Peyer's patch (tissue), 4 donors: ENCODE data around the gene ENG. TPM values are rescaled to one million over a fixed set of nuclear protein-coding genes. Genes with fewer than 3 reads are reported as not detected.
A peak's percentile ranks its signal among the peaks of the same experiment; 100 is the strongest.

ENCODE experiments used
- DNase-seq, 3 donors: peaks; one replicate each; pipeline ENCODE4 v3.0.0-alpha.2; 2017 to 2019
- H3K27ac ChIP-seq, 4 donors: fragments of 200-600 bp; sonication (generic); one replicate each; pipeline ENCODE4 v1.5.1; 2016 to 2019
- H3K27me3 ChIP-seq, 2 donors: fragments of 200-600 bp; sonication (generic); one replicate each; pipeline ENCODE4 v1.5.1; 2019
- H3K36me3 ChIP-seq, 3 donors: fragments of 200-600 bp; sonication (generic); one replicate each; pipeline ENCODE4 v1.5.1; 2016 to 2019
- H3K4me1 ChIP-seq, 4 donors: fragments of 200-600 bp; sonication (generic); one replicate each; pipeline ENCODE4 v1.5.1; 2016 to 2019
- H3K4me3 ChIP-seq, 4 donors: fragments of 200-600 bp; sonication (generic); 1 replicate in 3 of 4; 2 replicates in 1 of 4; pipeline ENCODE4 v1.5.1; 2016 to 2019; ENCODE audit warnings: mild to moderate bottlenecking in 1 of 4
- H3K9me3 ChIP-seq, 4 donors: fragments of 200-600 bp; sonication (generic); one replicate each; pipeline ENCODE4 v1.5.1; 2016 to 2019; ENCODE audit warnings: mild to moderate bottlenecking in 1 of 4
- CTCF ChIP-seq, 6 experiments: fragments of 450-650 bp in 4 of 6; fragments of 200-600 bp in 2 of 6; sonication (generic) in 1 of 6; IDR thresholded peaks; one replicate each; pipeline ENCODE4 v1.5.1; 2017 to 2019; ENCODE audit warnings: antibody characterized with exemption in 6 of 6, mild to moderate bottlenecking in 3 of 6, moderate library complexity in 1 of 6
- POLR2A ChIP-seq, 2 donors: fragments of 450-650 bp; IDR thresholded peaks; one replicate each; pipeline ENCODE4 v1.5.1; 2017; ENCODE audit warnings: antibody characterized with exemption in 2 of 2, mild to moderate bottlenecking in 2 of 2, moderate library complexity in 2 of 2
- small RNA-seq, 2 donors: library from RNA; depleted of rRNA; stranded (forward); fragments of <200 nt; gene quantifications; one replicate each; pipeline ENCODE3, GENCODE V24; 2016
- total RNA-seq, 4 donors: library from RNA; depleted of rRNA; stranded (reverse); fragments of >200 nt; gene quantifications; one replicate each; pipeline ENCODE4 v1.1.0, GENCODE V29; 2016

Gene ENG
- total RNA-seq, 4 donors from 2014 or later, result 7.0 to 49.5 (median 25.0) TPM

DNA sequence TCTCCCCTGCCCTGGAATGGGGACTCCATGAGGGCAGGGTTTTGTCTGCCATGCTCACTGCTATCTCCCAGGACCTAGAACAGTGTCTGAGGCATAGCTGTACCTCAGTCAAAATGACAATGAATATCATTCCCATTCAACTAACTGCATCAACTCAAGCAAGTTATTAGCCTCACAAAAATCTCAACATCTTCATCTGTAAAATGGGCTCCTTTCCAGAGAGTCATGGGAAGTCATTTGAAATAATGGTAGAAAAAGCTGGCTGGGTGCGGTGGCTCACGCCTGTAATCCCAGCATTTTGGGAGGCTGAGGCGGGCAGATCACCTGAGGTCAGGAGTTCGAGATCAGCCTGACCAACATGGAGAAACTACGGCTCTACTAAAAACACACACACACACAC lies 85.4 kb downstream of the ENG start:
- no peaks in the 10 kb centered on the region for H3K27me3 ChIP-seq
- H3K27ac ChIP-seq, result peak overlapping the region; percentile 30 to 80 (median 68)
- no peak for DNase-seq
- peaks cover 0 to 21% (median 15%) of the 10 kb centered on the region in 4 donors for H3K4me1 ChIP-seq
- no peaks in the 10 kb centered on the region for H3K9me3 ChIP-seq
- TF ChIP-seq POLR2A (IDR thresholded peaks at IDR 0.05) (no peak), CTCF (IDR thresholded peaks at IDR 0.05) (no peak)
- no peak overlapping the region for H3K4me3 ChIP-seq
- H3K36me3 ChIP-seq, result no peaks in the 10 kb centered on the region

GRCh38 chr9:127768698-127769097 lies 85.8 kb downstream of the ENG start:
- Histone ChIP-seq H3K4me3 (no peak overlapping the region), H3K27me3 (no peaks in the 10 kb centered on the region), H3K27ac (peak overlapping the region; percentile 30 to 80 (median 68)), H3K4me1 (peaks cover 0 to 21% (median 15%) of the 10 kb centered on the region in 4 donors), H3K9me3 (no peaks in the 10 kb centered on the region), H3K36me3 (no peaks in the 10 kb centered on the region)
- DNase-seq, result no peak
- TF ChIP-seq CTCF (IDR thresholded peaks at IDR 0.05), result no peak
- no peak for TF ChIP-seq POLR2A (IDR thresholded peaks at IDR 0.05)

- H3K9me3 ChIP-seq, result no peaks in the 10 kb centered on the region
- no peak for DNase-seq
- TF ChIP-seq POLR2A (IDR thresholded peaks at IDR 0.05), result no peak
- TF ChIP-seq CTCF (IDR thresholded peaks at IDR 0.05), result no peak
- no peaks in the 10 kb centered on the region for H3K27me3 ChIP-seq
- H3K36me3 ChIP-seq, result no peaks in the 10 kb centered on the region
- peaks cover 0 to 21% (median 15%) of the 10 kb centered on the region in 4 donors for H3K4me1 ChIP-seq
- H3K4me3 ChIP-seq, result no peak overlapping the region
- H3K27ac ChIP-seq, result peak overlapping the region; percentile 30 to 70 (median 53)
Observed at GRCh38 chr9:127767909-127768331, 86.5 kb downstream of the ENG start.

DNA sequence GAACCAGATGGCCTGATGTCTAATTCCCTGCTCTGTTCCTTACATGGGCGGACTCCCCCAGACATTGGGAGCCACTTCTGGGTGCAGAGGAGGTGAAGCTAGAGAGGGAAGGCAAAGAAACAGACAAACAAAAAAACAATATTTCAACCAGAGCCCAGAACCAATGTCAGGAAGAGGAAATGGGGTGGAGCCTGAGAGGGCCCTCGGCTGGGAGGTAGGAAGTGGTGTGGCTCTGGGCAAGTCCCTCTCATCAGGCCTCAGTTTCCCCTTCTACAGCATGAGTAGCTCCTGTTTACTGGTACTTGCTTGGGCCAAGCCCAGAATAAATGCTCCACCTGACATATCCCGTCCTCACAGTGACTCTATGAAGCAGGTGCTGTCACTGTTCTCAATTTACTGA lies 87.0 kb downstream of the ENG start:
- Histone ChIP-seq H3K4me3 (no peak overlapping the region), H3K27me3 (no peaks in the 10 kb centered on the region), H3K36me3 (no peaks in the 10 kb centered on the region), H3K4me1 (peaks cover 0 to 21% (median 15%) of the 10 kb centered on the region in 4 donors), H3K27ac (peak overlapping the region; percentile 30 to 70 (median 53)), H3K9me3 (no peaks in the 10 kb centered on the region)
- TF ChIP-seq POLR2A (IDR thresholded peaks at IDR 0.05) (no peak), CTCF (IDR thresholded peaks at IDR 0.05) (no peak)
- DNase-seq, result no peak

GRCh38 chr9:127765418-127765817 lies 89.0 kb downstream of the ENG start:
- TF ChIP-seq CTCF (IDR thresholded peaks at IDR 0.05), result no peak
- TF ChIP-seq POLR2A (IDR thresholded peaks at IDR 0.05), result no peak
- H3K36me3 ChIP-seq, result no peaks in the 10 kb centered on the region
- peaks cover 0 to 16% (median 8%) of the 10 kb centered on the region in 4 donors for H3K4me1 ChIP-seq
- H3K4me3 ChIP-seq, result no peak overlapping the region
- DNase-seq, result no peak
- H3K9me3 ChIP-seq, result no peaks in the 10 kb centered on the region
- H3K27ac ChIP-seq, result no peak overlapping the region
- H3K27me3 ChIP-seq, result no peaks in the 10 kb centered on the region

Small RNA genes within 50 kb of the gene (small RNA-seq; reads per million reads assigned to genes)
- gene MIR4672 (0 reads per million in 2 donors), gene RF00019 (0 reads per million in 2 donors), gene RNA5SP296 (0 reads per million in 2 donors)

Other genes with a start within 250 kb of the ENG start
- 10 to 100 TPM in 2 of 4 donors, 1 to 10 TPM in 2; 4.4 to 90.8 (median 12.6) TPM for gene STXBP1, start 242.4 kb downstream of the ENG start, total RNA-seq
- under 1 TPM in 1 of 4 donors, not detected in 3; 0.27 TPM for gene CFAP157, start 147.7 kb downstream of the ENG start, total RNA-seq
- 10 to 100 TPM in 1 of 4 donors, 1 to 10 TPM in 2, not detected in 1; 5.2 to 14.9 (median 7.9) TPM for gene PTRH1, start 139.0 kb downstream of the ENG start, total RNA-seq
- gene TTC16, start 138.6 kb downstream of the ENG start, total RNA-seq, result not detected
- gene TOR2A, start 119.4 kb downstream of the ENG start, total RNA-seq, result 10 to 100 TPM; 26.4 to 70.9 (median 35.4) TPM
- 10 to 100 TPM in 1 of 4 donors, 1 to 10 TPM in 3; 1.4 to 22.3 (median 4.1) TPM for gene SH2D3C, start 76.0 kb downstream of the ENG start, total RNA-seq
- gene CDK9, start 68.6 kb downstream of the ENG start, total RNA-seq, result 100 to 1,000 TPM in 1 of 4 donors, 10 to 100 TPM in 3; 53.6 to 116 (median 83.9) TPM
- gene FPGS, start 51.8 kb downstream of the ENG start, total RNA-seq, result 100 to 1,000 TPM in 1 of 4 donors, 10 to 100 TPM in 3; 46.1 to 105 (median 71.5) TPM
- 10 to 100 TPM in 3 of 4 donors, 1 to 10 TPM in 1; 2.5 to 22.3 (median 18.4) TPM for gene AK1, start 23.0 kb upstream of the ENG start, total RNA-seq
- gene ST6GALNAC6, start 44.9 kb upstream of the ENG start, total RNA-seq, result 10 to 100 TPM in 3 of 4 donors, 1 to 10 TPM in 1; 7.7 to 88.3 (median 18.9) TPM
- gene ST6GALNAC4, start 62.4 kb upstream of the ENG start, total RNA-seq, result 100 to 1,000 TPM in 1 of 4 donors, 10 to 100 TPM in 3; 39.9 to 119 (median 46.7) TPM
- gene PIP5KL1, start 76.1 kb upstream of the ENG start, total RNA-seq, result 1 to 10 TPM in 1 of 4 donors, not detected in 3; 2.5 TPM
- gene DPM2, start 83.2 kb upstream of the ENG start, total RNA-seq, result 10 to 100 TPM; 20.6 to 27.3 (median 22.1) TPM
- gene EEIG1, start 126.3 kb upstream of the ENG start, total RNA-seq, result 100 to 1,000 TPM in 3 of 4 donors, 10 to 100 TPM in 1; 71.8 to 219 (median 122) TPM
- gene NAIF1, start 212.7 kb upstream of the ENG start, total RNA-seq, result 10 to 100 TPM in 2 of 4 donors, 1 to 10 TPM in 2; 7.4 to 26.1 (median 11.8) TPM
- gene SLC25A25, start 213.6 kb upstream of the ENG start, total RNA-seq, result 10 to 100 TPM; 18.2 to 44.1 (median 28.2) TPM